ENCODE measurements around the gene HIKESHI. TPM values are rescaled to one million over a fixed set of nuclear protein-coding genes. Genes with fewer than 3 reads are reported as not detected.

HIKESHI gene
- total and polyA plus RNA-seq, 7 donors, result 39.6 to 74.9 (median 45.7) TPM

GRCh38 chr11:86386283-86386682 lies 84.2 kb downstream of the HIKESHI start:
- 60 to 95% (median 75%) methylated on average over 2 of the region's 2 CpGs for WGBS, 3 donors
- no peak overlapping the region for H3K4me3 ChIP-seq
- no peak for TF ChIP-seq CTCF (IDR thresholded peaks at IDR 0.05)
- no peak for DNase-seq
- no peak overlapping the region for H3K27ac ChIP-seq
- intact Hi-C loops (cut with DNase I), result no loop called here
- no peaks in the 10 kb centered on the region for H3K9me3 ChIP-seq
- H3K27me3 ChIP-seq (ENCODE audit: insufficient read depth in 3 of 3, low read length in 2 of 3), result no peaks in the 10 kb centered on the region
- ATAC-seq, result no peak
- H3K36me3 ChIP-seq (ENCODE audit: insufficient read depth in 1 of 2, low read depth in 1 of 2), result no peaks in the 10 kb centered on the region
- H3K4me1 ChIP-seq, result no peaks in the 10 kb centered on the region

DNA sequence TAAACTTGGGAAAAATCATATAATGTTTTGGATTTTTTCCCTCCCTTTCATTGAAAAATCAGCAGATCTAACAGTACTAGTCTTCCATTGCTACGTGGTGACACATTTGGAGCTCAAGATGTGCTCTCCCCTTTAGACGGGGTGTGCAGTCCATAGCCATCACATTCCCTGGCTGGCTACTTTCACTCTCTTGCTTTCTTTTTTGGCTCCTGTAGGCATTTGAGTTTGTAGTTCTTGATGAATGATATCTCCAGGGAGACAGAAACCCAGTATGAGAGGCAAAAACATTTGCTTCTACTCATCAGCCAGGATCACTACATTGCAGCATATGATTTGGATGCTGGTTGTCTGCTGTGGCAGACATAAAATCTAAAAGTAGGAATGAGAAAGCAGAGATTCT lies 84.7 kb downstream of the HIKESHI start:
- Histone ChIP-seq H3K27ac (no peak overlapping the region), H3K36me3 (ENCODE audit: insufficient read depth in 1 of 2, low read depth in 1 of 2) (no peaks in the 10 kb centered on the region), H3K4me1 (no peaks in the 10 kb centered on the region), H3K4me3 (no peak overlapping the region), H3K27me3 (ENCODE audit: insufficient read depth in 3 of 3, low read length in 2 of 3) (no peaks in the 10 kb centered on the region), H3K9me3 (no peaks in the 10 kb centered on the region)
- WGBS, 3 donors, result 35 to 40% (median 35%) methylated on average over 2 of the region's 2 CpGs
- ATAC-seq (no peak), DNase-seq (no peak)
- TF ChIP-seq CTCF (IDR thresholded peaks at IDR 0.05), result no peak
- intact Hi-C loops (cut with DNase I), result no loop called here

DNA sequence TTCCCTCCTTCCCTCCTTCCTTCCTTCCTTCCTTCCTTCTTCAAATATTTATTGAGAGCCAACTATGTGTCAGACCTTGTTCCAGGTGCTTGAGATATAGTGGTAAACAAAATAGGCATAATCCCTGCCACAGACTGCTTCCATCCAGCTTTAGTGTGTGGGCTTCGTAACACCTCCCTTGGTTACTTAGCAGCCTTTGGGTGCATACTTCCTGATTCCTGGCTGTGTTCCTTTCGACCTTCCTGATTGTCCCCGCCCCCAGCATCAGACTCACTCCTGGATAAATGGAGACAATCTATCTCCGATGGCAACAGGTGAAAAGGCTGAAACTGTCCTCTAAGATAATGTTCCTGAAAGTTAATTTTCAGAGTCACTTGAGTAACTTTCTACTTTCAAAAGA lies 86.2 kb downstream of the HIKESHI start:
- no peak for TF ChIP-seq CTCF (IDR thresholded peaks at IDR 0.05)
- intact Hi-C loops (cut with DNase I), result no loop called here
- Histone ChIP-seq H3K4me3 (no peak overlapping the region), H3K27ac (no peak overlapping the region), H3K9me3 (no peaks in the 10 kb centered on the region), H3K4me1 (no peaks in the 10 kb centered on the region), H3K36me3 (ENCODE audit: insufficient read depth in 1 of 2, low read depth in 1 of 2) (no peaks in the 10 kb centered on the region), H3K27me3 (ENCODE audit: insufficient read depth in 3 of 3, low read length in 2 of 3) (no peaks in the 10 kb centered on the region)
- no peak for DNase-seq
- ATAC-seq, result no peak
- WGBS, 3 donors, result 51 to 63% (median 61%) methylated on average over 4 of the region's 4 CpGs

DNA sequence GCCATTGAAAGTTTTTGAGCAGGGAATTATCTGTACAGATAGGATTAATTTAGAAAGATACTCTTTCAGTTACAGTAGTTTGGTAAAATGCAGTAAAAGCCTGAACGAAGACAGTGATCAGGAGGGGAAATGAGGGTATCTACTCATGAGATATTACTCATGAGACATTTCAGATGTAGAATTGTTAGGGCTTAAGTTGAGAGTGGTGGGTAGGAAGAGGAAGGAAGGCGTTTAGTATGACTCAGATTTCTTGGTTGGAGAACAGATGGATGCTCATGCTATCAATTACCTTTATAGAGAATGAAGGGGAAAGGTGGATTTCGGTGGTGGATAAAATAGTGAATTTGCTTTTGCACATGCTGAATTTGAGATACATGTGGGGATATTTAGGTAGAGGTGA lies 88.4 kb downstream of the HIKESHI start:
- no peaks in the 10 kb centered on the region for H3K9me3 ChIP-seq
- no peak overlapping the region for H3K27ac ChIP-seq
- intact Hi-C loops (cut with DNase I), result no loop called here
- peaks cover 3% of the 10 kb centered on the region for H3K4me1 ChIP-seq
- TF ChIP-seq CTCF (IDR thresholded peaks at IDR 0.05), result no peak
- H3K36me3 ChIP-seq (ENCODE audit: insufficient read depth in 1 of 2, low read depth in 1 of 2), result no peaks in the 10 kb centered on the region
- ATAC-seq, result no peak
- no peak for DNase-seq
- 87 to 93% (median 92%) methylated on average over 3 of the region's 3 CpGs for WGBS, 3 donors
- H3K4me3 ChIP-seq, result no peak overlapping the region
- H3K27me3 ChIP-seq (ENCODE audit: insufficient read depth in 3 of 3, low read length in 2 of 3), result no peaks in the 10 kb centered on the region

DNA sequence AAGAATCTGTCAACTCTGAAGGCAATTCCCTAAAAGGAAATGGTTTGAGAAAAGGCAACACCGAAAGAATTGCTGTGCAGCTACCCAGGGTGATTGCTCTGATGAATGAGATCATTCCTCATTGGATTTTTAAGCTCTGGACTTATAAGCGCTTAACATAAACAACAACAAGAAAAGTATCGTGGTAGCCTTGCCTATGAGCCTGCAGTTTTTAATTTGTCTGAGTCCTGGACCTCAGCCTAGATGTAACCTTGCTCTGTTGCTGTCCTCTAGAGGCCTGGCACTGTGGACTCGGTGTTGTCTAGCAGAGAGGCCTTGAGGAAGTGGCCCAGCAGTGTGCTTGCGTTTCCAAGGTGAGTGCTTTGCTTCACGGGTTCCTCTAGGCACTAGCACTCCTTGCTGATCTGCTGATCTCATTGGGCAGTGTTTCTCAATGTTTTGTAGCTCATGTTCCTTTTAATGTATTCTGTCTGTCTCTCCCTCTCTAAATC lies 93.1 kb downstream of the HIKESHI start:
- 39 to 42% (median 42%) methylated on average over 6 of the region's 6 CpGs for WGBS, 3 donors
- Histone ChIP-seq H3K27ac (no peak overlapping the region), H3K4me3 (no peak overlapping the region), H3K9me3 (no peaks in the 10 kb centered on the region), H3K4me1 (peaks cover 3% of the 10 kb centered on the region), H3K36me3 (ENCODE audit: insufficient read depth in 1 of 2, low read depth in 1 of 2) (no peaks in the 10 kb centered on the region), H3K27me3 (ENCODE audit: insufficient read depth in 3 of 3, low read length in 2 of 3) (no peaks in the 10 kb centered on the region)
- DNase-seq (no peak), ATAC-seq (peak in 3 of 4 donors; percentile 46 to 74 (median 59))
- intact Hi-C loops (cut with DNase I), result no loop called here
- TF ChIP-seq CTCF (IDR thresholded peaks at IDR 0.05), result no peak
